DND-41 (cell line): ENCODE measurements around the gene FGF14.

ENCODE experiments used
- ATAC-seq: fragments of 200-7000 bp; cut with Tn5 transposase; 3 replicates; pipeline ENCODE4 v1.9.1; 2021; ENCODE audit warnings: low read depth; ENCODE audit not compliant: insufficient read depth
- DNase-seq: peaks from one replicate; pipeline ENCODE4 v3.0.0-alpha.2; 2020
- H2AFZ ChIP-seq: 2 replicates; pipeline ENCODE4 v1.6.0; 2012; ENCODE audit warnings: low read depth, low read length
- H3K27ac ChIP-seq: 2 replicates; pipeline ENCODE4 v1.5.1; 2012; ENCODE audit warnings: low read length, inconsistent platforms
- H3K27me3 ChIP-seq: fragments of 200-600 bp; sonication (generic); 2 replicates; pipeline ENCODE4 v1.6.0; 2012; ENCODE audit warnings: low read length, mild to moderate bottlenecking, inconsistent platforms; ENCODE audit not compliant: insufficient read depth, poor library complexity
- H3K36me3 ChIP-seq: 2 replicates; pipeline ENCODE4 v1.5.1; 2012; ENCODE audit warnings: low read length, inconsistent platforms; ENCODE audit not compliant: insufficient read depth
- H3K4me1 ChIP-seq: 2 replicates; pipeline ENCODE4 v1.5.1; 2012; ENCODE audit warnings: mild to moderate bottlenecking, low read length; ENCODE audit not compliant: insufficient read depth
- H3K4me2 ChIP-seq: 2 replicates; pipeline ENCODE4 v1.6.0; 2012; ENCODE audit warnings: mild to moderate bottlenecking, moderate library complexity, low read length, inconsistent platforms; ENCODE audit not compliant: insufficient read depth
- H3K4me3 ChIP-seq, 2 experiments: fragments of 200-600 bp in 1 of 2; shearing (Covaris generic) in 1 of 2; 2 replicates each; pipeline ENCODE4 v1.5.1; 2012 to 2016; ENCODE audit warnings: inconsistent platforms in 2 of 2, low read length in 2 of 2, mild to moderate bottlenecking in 2 of 2, low read depth in 1 of 2, moderate library complexity in 1 of 2
- H3K79me2 ChIP-seq: 2 replicates; pipeline ENCODE4 v1.6.0; 2012; ENCODE audit warnings: low read length, inconsistent platforms; ENCODE audit not compliant: insufficient read depth
- H3K9ac ChIP-seq: 2 replicates; pipeline ENCODE4 v1.6.0; 2012; ENCODE audit warnings: low read depth, mild to moderate bottlenecking, inconsistent platforms, low read length, moderate library complexity
- H3K9me3 ChIP-seq: 2 replicates; pipeline ENCODE4 v1.5.1; 2012; ENCODE audit warnings: low read length, moderate library complexity, mild to moderate bottlenecking, inconsistent platforms; ENCODE audit not compliant: insufficient read depth, severe bottlenecking
- H4K20me1 ChIP-seq: 2 replicates; pipeline ENCODE4 v1.6.0; 2012; ENCODE audit warnings: low read length; ENCODE audit not compliant: insufficient read depth
- CTCF ChIP-seq: IDR thresholded peaks from 2 replicates; pipeline ENCODE4 v1.5.1; 2012; ENCODE audit warnings: borderline replicate concordance, low read length, moderate library complexity, mild to moderate bottlenecking; ENCODE audit not compliant: poor library complexity, severe bottlenecking; ENCODE audit errors: extremely low read depth
- EZH2 ChIP-seq: IDR thresholded peaks from 3 replicates; pipeline ENCODE4 v1.6.1; 2012; ENCODE audit warnings: borderline replicate concordance, low read depth, mild to moderate bottlenecking, moderate library complexity, low read length, inconsistent platforms; ENCODE audit not compliant: severe bottlenecking

The FGF14 gene

GRCh38 chr13:101985321-101985720 lies 416.5 kb downstream of the FGF14 start:
- Histone ChIP-seq H3K27ac (no peak overlapping the region), H2AFZ (no peak overlapping the region), H3K79me2 (no peaks in the 10 kb centered on the region), H3K36me3 (no peaks in the 10 kb centered on the region), H3K4me3 (no peak overlapping the region), H3K4me2 (no peak overlapping the region), H3K9me3 (no peaks in the 10 kb centered on the region), H3K4me1 (no peaks in the 10 kb centered on the region), H4K20me1 (no peaks in the 10 kb centered on the region), H3K27me3 (no peaks in the 10 kb centered on the region), H3K9ac (no peak overlapping the region)
- no peak for DNase-seq
- ATAC-seq, result no peak
- no peak for TF ChIP-seq EZH2
- TF ChIP-seq CTCF, result no peak

DNA sequence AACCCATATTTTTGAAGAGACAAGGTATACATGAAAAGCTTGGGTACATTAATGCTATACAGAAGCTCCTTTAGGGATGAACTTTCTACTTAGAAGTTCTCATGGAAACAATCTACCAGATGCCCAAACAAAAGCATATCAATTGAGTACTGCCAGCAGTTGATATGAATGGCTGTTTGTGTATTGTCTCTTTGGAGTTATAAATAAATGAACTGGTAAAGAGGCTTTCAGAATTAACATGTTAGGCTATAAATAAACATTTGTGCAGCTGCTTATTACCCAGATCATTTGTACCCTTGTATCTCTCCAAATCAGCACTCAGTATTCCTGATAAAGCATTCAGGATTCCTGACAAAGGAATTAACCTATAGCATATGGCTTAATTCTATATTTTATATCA lies 418.9 kb downstream of the FGF14 start:
- Histone ChIP-seq H3K27me3 (peaks cover 5% of the 10 kb centered on the region), H3K27ac (no peak overlapping the region), H3K4me2 (no peak overlapping the region), H3K79me2 (no peaks in the 10 kb centered on the region), H3K4me3 (no peak overlapping the region), H3K4me1 (no peaks in the 10 kb centered on the region), H2AFZ (no peak overlapping the region), H3K9ac (no peak overlapping the region), H3K9me3 (no peaks in the 10 kb centered on the region), H3K36me3 (no peaks in the 10 kb centered on the region), H4K20me1 (no peaks in the 10 kb centered on the region)
- ATAC-seq (no peak), DNase-seq (no peak)
- TF ChIP-seq CTCF, result no peak
- TF ChIP-seq EZH2, result no peak

- no peak overlapping the region for H3K9ac ChIP-seq
- no peaks in the 10 kb centered on the region for H4K20me1 ChIP-seq
- H3K9me3 ChIP-seq, result no peaks in the 10 kb centered on the region
- no peak overlapping the region for H3K4me3 ChIP-seq
- H2AFZ ChIP-seq, result no peak overlapping the region
- H3K4me2 ChIP-seq, result no peak overlapping the region
- no peak for ATAC-seq
- TF ChIP-seq CTCF, result no peak
- TF ChIP-seq EZH2, result no peak
- DNase-seq, result no peak
- H3K27me3 ChIP-seq, result peaks cover 5% of the 10 kb centered on the region
- H3K36me3 ChIP-seq, result no peaks in the 10 kb centered on the region
- no peaks in the 10 kb centered on the region for H3K4me1 ChIP-seq
- H3K27ac ChIP-seq, result no peak overlapping the region
- no peaks in the 10 kb centered on the region for H3K79me2 ChIP-seq
These were observed 422.0 kb downstream of the FGF14 start for GRCh38 chr13:101979825-101980224.

GRCh38 chr13:101978552-101979315 lies 423.1 kb downstream of the FGF14 start:
- Histone ChIP-seq H3K27me3 (peaks cover 5% of the 10 kb centered on the region), H3K27ac (no peak overlapping the region), H3K4me2 (no peak overlapping the region), H3K36me3 (no peaks in the 10 kb centered on the region), H3K9me3 (no peaks in the 10 kb centered on the region), H4K20me1 (no peaks in the 10 kb centered on the region), H3K4me3 (no peak overlapping the region), H3K9ac (no peak overlapping the region), H3K4me1 (no peaks in the 10 kb centered on the region), H3K79me2 (no peaks in the 10 kb centered on the region), H2AFZ (no peak overlapping the region)
- no peak for TF ChIP-seq EZH2
- no peak for TF ChIP-seq CTCF
- DNase-seq, result no peak
- no peak for ATAC-seq
